ENCODE results near the gene SLC1A5.

DNA sequence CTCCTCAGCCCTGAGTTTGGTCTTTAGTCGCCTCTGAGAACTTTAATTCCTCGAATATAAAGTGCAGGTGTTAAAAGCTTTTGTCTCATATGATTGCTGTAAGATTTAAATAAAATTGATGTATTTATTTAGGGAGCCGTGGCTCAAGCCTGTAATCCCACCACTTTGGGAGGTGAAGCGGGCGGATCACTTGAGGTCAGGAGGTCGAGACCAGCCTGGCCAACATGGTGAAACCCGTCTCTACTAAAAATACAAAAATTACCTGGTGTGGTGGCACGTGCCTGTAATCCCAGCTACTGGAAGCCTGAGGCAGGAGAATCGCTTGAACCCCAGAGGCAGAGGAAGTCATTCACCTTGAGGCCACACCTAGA is 559 bp upstream of the SLC1A5 start:
- TF ChIP-seq, protein P1, sequence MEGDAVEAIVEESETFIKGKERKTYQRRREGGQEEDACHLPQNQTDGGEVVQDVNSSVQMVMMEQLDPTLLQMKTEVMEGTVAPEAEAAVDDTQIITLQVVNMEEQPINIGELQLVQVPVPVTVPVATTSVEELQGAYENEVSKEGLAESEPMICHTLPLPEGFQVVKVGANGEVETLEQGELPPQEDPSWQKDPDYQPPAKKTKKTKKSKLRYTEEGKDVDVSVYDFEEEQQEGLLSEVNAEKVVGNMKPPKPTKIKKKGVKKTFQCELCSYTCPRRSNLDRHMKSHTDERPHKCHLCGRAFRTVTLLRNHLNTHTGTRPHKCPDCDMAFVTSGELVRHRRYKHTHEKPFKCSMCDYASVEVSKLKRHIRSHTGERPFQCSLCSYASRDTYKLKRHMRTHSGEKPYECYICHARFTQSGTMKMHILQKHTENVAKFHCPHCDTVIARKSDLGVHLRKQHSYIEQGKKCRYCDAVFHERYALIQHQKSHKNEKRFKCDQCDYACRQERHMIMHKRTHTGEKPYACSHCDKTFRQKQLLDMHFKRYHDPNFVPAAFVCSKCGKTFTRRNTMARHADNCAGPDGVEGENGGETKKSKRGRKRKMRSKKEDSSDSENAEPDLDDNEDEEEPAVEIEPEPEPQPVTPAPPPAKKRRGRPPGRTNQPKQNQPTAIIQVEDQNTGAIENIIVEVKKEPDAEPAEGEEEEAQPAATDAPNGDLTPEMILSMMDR (IDR thresholded peaks at IDR 0.05) = no peak
- no peak for TF ChIP-seq POLR2A (IDR thresholded peaks at IDR 0.05)
